ENCODE measurements around the gene NAP1L5.

Gene NAP1L5

GRCh38 chr4:88722276-88722780 lies 24.7 kb upstream of the NAP1L5 start:
- no peak for DNase-seq (ENCODE audit: low spot score)

GRCh38 chr4:88720451-88721428 lies 23.1 kb upstream of the NAP1L5 start:
- no peak for DNase-seq (ENCODE audit: low spot score)

- no peak for DNase-seq (ENCODE audit: low spot score)
These were observed 21.8 kb upstream of the NAP1L5 start for GRCh38 chr4:88719381-88719780.

GRCh38 chr4:88718098-88718497 lies 20.5 kb upstream of the NAP1L5 start:
- no peak for DNase-seq (ENCODE audit: low spot score)

GRCh38 chr4:88713782-88714181 lies 16.2 kb upstream of the NAP1L5 start:
- DNase-seq (ENCODE audit: low spot score), result no peak

GRCh38 chr4:88709989-88710388 lies 12.4 kb upstream of the NAP1L5 start:
- no peak for DNase-seq (ENCODE audit: low spot score)

GRCh38 chr4:88706574-88706973 lies 8.9 kb upstream of the NAP1L5 start:
- DNase-seq (ENCODE audit: low spot score), result no peak

GRCh38 chr4:88705805-88706492 lies 8.3 kb upstream of the NAP1L5 start:
- no peak for DNase-seq (ENCODE audit: low spot score)

GRCh38 chr4:88705223-88705622 lies 7.6 kb upstream of the NAP1L5 start:
- DNase-seq (ENCODE audit: low spot score), result no peak

- no peak for DNase-seq (ENCODE audit: low spot score)
These were observed 5.2 kb upstream of the NAP1L5 start for GRCh38 chr4:88702782-88703181.

GRCh38 chr4:88698519-88698918 lies 890 bp upstream of the NAP1L5 start:
- no peak for DNase-seq (ENCODE audit: low spot score)

GRCh38 chr4:88697141-88697540 lies 488 bp downstream of the NAP1L5 start:
- no peak for DNase-seq (ENCODE audit: low spot score)

GRCh38 chr4:88696630-88697029 lies 999 bp downstream of the NAP1L5 start:
- DNase-seq (ENCODE audit: low spot score), result no peak

- DNase-seq (ENCODE audit: low spot score), result no peak
These were observed 3.8 kb downstream of the NAP1L5 start for GRCh38 chr4:88693792-88694191.

GRCh38 chr4:88690355-88690754 lies 7.3 kb downstream of the NAP1L5 start:
- DNase-seq (ENCODE audit: low spot score), result no peak

- DNase-seq (ENCODE audit: low spot score), result no peak
These were observed 16.4 kb downstream of the NAP1L5 start for GRCh38 chr4:88681209-88681608.

GRCh38 chr4:88675543-88675942 lies 22.1 kb downstream of the NAP1L5 start:
- no peak for DNase-seq (ENCODE audit: low spot score)

- no peak for DNase-seq (ENCODE audit: low spot score)
These were observed 22.6 kb downstream of the NAP1L5 start for GRCh38 chr4:88674979-88675378.

- DNase-seq (ENCODE audit: low spot score), result no peak
These were observed 23.1 kb downstream of the NAP1L5 start for GRCh38 chr4:88674565-88674964.

- DNase-seq (ENCODE audit: low spot score), result no peak
These were observed 23.7 kb downstream of the NAP1L5 start for GRCh38 chr4:88673886-88674285.

- DNase-seq (ENCODE audit: low spot score), result peak; percentile 32
These were observed 24.6 kb downstream of the NAP1L5 start for GRCh38 chr4:88672987-88673386.

- no peak for DNase-seq (ENCODE audit: low spot score)
These were observed 35.9 kb downstream of the NAP1L5 start for GRCh38 chr4:88661739-88662138.
